ENCODE measurements around the gene HOXB13.

The HOXB13 gene

GRCh38 chr17:48701864-48702532, 26.6 kb downstream of the HOXB13 start:
- no peak for DNase-seq (ENCODE audit: low read depth)
- no peak for TF ChIP-seq CTCF (conservative IDR thresholded peaks at IDR 0.05; ENCODE audit: control insufficient read depth, insufficient read depth, low read depth, low read length)
- no peak overlapping the region for H3K4me3 ChIP-seq (ENCODE audit: control insufficient read depth, low read depth, low read length)

GRCh38 chr17:48693178-48693577, 35.4 kb downstream of the HOXB13 start:
- DNase-seq (ENCODE audit: low read depth), result no peak
- no peak overlapping the region for H3K4me3 ChIP-seq (ENCODE audit: control insufficient read depth, low read depth, low read length)
- no peak for TF ChIP-seq CTCF (conservative IDR thresholded peaks at IDR 0.05; ENCODE audit: control insufficient read depth, insufficient read depth, low read depth, low read length)

GRCh38 chr17:48692049-48692448, 36.5 kb downstream of the HOXB13 start:
- no peak overlapping the region for H3K4me3 ChIP-seq (ENCODE audit: control insufficient read depth, low read depth, low read length)
- no peak for TF ChIP-seq CTCF (conservative IDR thresholded peaks at IDR 0.05; ENCODE audit: control insufficient read depth, insufficient read depth, low read depth, low read length)
- DNase-seq (ENCODE audit: low read depth), result no peak

GRCh38 chr17:48690655-48691054, 37.9 kb downstream of the HOXB13 start:
- no peak for TF ChIP-seq CTCF (conservative IDR thresholded peaks at IDR 0.05; ENCODE audit: control insufficient read depth, insufficient read depth, low read depth, low read length)
- no peak for DNase-seq (ENCODE audit: low read depth)
- no peak overlapping the region for H3K4me3 ChIP-seq (ENCODE audit: control insufficient read depth, low read depth, low read length)

- H3K4me3 ChIP-seq (ENCODE audit: control insufficient read depth, low read depth, low read length), result no peak overlapping the region
- TF ChIP-seq CTCF (conservative IDR thresholded peaks at IDR 0.05; ENCODE audit: control insufficient read depth, insufficient read depth, low read depth, low read length), result no peak
- DNase-seq (ENCODE audit: low read depth), result no peak
Measured at GRCh38 chr17:48681609-48682008, 46.9 kb downstream of the HOXB13 start.

- no peak overlapping the region for H3K4me3 ChIP-seq (ENCODE audit: control insufficient read depth, low read depth, low read length)
- DNase-seq (ENCODE audit: low read depth), result peak; percentile 3
- no peak for TF ChIP-seq CTCF (conservative IDR thresholded peaks at IDR 0.05; ENCODE audit: control insufficient read depth, insufficient read depth, low read depth, low read length)
Measured at GRCh38 chr17:48679385-48680096, 49.0 kb downstream of the HOXB13 start.
